BE2C (cell line): Measurements from ENCODE around the gene GPHA2. TPM values are rescaled to one million over a fixed set of nuclear protein-coding genes. Genes with fewer than 3 reads are reported as not detected.
"Not testable (repeated sequence)": the region's sequence is repeated elsewhere in the genome, so short reads cannot be mapped to it uniquely, and the experiment has no call there.

Experiments
- DNase-seq: peaks from one replicate; pipeline ENCODE4 v3.0.0-alpha.2; 2020
- H3K27me3 ChIP-seq: fragments of 250-450 bp; sonication (Bioruptor Pico); 2 replicates; pipeline ENCODE4 v1.5.1; 2020; ENCODE audit warnings: mild to moderate bottlenecking
- H3K36me3 ChIP-seq: fragments of 250-450 bp; sonication (Bioruptor Pico); 2 replicates; pipeline ENCODE4 v1.5.1; 2020; ENCODE audit warnings: mild to moderate bottlenecking
- H3K4me1 ChIP-seq: fragments of 250-450 bp; sonication (Bioruptor Pico); 2 replicates; pipeline ENCODE4 v1.5.1; 2020
- H3K4me3 ChIP-seq: 2 replicates; pipeline ENCODE4 v1.5.1; 2011; ENCODE audit warnings: low read depth, low read length
- H3K9me3 ChIP-seq: fragments of 250-450 bp; sonication (Bioruptor Pico); 2 replicates; pipeline ENCODE4 v1.5.1; 2020
- polyA plus RNA-seq: library from polyadenylated mRNA; unstranded; fragments of >200 nt; gene quantifications from one replicate; pipeline ENCODE4 v1.2.1, GENCODE V29; 2012; ENCODE audit warnings: low read depth, missing spikeins; ENCODE audit not compliant: insufficient read length, insufficient read depth
- TF ChIP-seq, protein P1 (sequence below): IDR thresholded peaks from 2 replicates; pipeline ENCODE4 v1.5.1; 2012; ENCODE audit warnings: mild to moderate bottlenecking, low read depth, low read length

Gene GPHA2, protein sequence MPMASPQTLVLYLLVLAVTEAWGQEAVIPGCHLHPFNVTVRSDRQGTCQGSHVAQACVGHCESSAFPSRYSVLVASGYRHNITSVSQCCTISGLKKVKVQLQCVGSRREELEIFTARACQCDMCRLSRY
- not detected for polyA plus RNA-seq

DNA sequence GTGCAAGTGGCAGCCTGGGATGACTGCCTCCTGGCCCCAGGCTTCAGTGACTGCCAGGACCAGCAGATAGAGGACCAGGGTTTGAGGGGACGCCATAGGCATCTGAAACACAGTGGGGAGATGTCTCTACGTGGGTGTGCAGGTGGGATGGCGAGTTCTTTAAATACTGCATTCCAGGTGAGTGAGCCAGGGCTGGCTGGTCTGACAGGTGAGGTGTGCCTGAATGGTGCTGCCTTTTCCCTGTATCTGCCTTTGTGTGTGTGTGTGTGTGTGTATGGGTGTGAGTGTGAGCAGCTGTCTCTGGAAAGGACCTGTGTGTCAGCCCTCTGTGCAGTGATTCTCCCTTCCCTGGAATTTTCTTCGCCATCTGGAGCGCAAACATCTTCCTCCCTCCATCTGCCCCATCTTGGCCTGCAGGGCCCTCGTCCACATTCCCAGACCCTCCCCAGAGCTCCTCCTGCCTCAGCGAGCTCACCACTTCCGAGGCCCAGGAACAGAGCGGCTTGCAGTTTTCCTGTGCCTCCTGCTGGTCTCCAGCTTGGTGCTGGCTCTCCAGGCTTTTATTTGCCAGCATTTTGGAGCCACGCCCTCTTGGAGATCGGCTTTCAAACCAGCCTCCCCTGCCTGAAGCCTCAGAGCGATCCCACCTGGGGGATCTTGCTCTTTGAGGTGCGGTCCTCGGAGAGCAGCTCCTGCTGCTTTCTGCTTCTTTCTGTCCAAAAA is at the start of gene GPHA2:
Gene GPHA2, minus strand, starts transcription at position 535 of the 723 bp plus-strand sequence. Its CDS starts 433 bp downstream, at position 102.
- no peak for DNase-seq
- no peaks in the 10 kb centered on the region for H3K9me3 ChIP-seq
- H3K4me1 ChIP-seq: no peaks in the 10 kb centered on the region
- TF ChIP-seq, protein P1, sequence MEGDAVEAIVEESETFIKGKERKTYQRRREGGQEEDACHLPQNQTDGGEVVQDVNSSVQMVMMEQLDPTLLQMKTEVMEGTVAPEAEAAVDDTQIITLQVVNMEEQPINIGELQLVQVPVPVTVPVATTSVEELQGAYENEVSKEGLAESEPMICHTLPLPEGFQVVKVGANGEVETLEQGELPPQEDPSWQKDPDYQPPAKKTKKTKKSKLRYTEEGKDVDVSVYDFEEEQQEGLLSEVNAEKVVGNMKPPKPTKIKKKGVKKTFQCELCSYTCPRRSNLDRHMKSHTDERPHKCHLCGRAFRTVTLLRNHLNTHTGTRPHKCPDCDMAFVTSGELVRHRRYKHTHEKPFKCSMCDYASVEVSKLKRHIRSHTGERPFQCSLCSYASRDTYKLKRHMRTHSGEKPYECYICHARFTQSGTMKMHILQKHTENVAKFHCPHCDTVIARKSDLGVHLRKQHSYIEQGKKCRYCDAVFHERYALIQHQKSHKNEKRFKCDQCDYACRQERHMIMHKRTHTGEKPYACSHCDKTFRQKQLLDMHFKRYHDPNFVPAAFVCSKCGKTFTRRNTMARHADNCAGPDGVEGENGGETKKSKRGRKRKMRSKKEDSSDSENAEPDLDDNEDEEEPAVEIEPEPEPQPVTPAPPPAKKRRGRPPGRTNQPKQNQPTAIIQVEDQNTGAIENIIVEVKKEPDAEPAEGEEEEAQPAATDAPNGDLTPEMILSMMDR: no peak
- H3K36me3 ChIP-seq: no peaks in the 10 kb centered on the region
- H3K4me3 ChIP-seq: no peak within 1 kb of the TSS
- H3K27me3 ChIP-seq: no peaks in the 10 kb centered on the region

DNA sequence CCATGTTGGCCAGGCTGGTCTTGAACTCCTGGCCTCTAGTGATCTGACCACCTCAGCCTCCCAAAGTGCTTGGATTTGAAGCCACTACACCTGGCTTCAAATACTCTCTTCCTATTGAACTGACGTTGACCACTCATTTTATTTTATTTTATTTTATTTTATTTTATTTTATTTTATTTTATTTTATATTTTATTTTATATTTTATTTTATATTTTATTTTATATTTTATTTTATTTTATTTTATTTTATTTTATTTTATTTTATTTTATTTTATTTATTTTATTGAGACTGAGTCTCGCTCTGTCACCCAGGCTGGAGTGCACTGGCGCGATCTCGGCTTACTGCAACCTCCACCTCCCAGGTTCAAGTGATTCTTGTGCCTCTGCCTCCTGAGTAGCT is 47.6 kb upstream of the GPHA2 start:
- H3K4me1 ChIP-seq, H3K4me3 ChIP-seq, DNase-seq, H3K36me3 ChIP-seq, H3K27me3 ChIP-seq, H3K9me3 ChIP-seq: not testable (repeated sequence)

DNA sequence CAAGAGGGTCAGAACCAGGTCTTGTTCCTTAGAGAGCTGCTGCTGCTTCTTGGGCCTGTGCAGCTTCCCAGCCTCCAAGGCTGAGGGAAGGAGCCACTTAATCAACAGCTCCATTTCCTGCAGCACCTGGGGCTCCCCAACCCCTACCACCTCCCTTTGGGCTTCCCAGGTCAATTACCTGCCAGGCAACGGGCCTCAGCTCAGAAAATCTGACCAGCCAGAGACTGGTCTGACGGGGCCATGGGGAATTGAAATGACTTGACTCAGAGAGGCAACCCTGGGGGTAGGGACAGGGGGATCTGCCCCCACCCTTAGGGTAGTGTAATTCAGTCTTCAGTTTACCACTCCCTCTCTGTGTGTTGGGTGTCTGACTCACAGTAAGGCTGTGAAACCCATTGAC is 41.0 kb upstream of the GPHA2 start:
- H3K4me3 ChIP-seq: no peak overlapping the region
- no peaks in the 10 kb centered on the region for H3K4me1 ChIP-seq
- DNase-seq: no peak
- H3K27me3 ChIP-seq: no peaks in the 10 kb centered on the region
- H3K9me3 ChIP-seq: no peaks in the 10 kb centered on the region
- TF ChIP-seq, protein P1: no peak
- no peaks in the 10 kb centered on the region for H3K36me3 ChIP-seq

DNA sequence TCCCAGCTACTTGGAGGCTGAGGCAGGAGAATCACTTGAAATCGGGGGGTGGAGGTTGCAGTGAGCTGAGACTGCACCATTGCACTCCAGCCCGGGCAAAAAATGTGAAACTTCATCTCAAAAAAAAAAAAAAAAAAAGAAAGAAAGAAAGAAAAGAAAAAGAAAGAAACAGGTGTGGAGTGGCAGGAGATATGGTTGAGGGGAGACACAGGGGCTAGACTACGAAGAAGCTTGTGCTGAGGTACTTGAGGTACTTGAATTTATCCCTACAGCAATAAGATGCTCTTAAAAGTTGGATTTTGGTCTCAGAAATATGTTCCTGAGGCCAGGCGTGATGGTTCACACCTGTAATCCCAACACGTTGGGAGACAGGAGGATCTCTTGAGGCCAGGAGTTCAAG is 38.4 kb upstream of the GPHA2 start:
- H3K36me3 ChIP-seq: no peaks in the 10 kb centered on the region
- no peak for DNase-seq
- H3K4me3 ChIP-seq: no peak overlapping the region
- no peaks in the 10 kb centered on the region for H3K4me1 ChIP-seq
- no peaks in the 10 kb centered on the region for H3K27me3 ChIP-seq
- TF ChIP-seq, protein P1: no peak
- no peaks in the 10 kb centered on the region for H3K9me3 ChIP-seq

DNA sequence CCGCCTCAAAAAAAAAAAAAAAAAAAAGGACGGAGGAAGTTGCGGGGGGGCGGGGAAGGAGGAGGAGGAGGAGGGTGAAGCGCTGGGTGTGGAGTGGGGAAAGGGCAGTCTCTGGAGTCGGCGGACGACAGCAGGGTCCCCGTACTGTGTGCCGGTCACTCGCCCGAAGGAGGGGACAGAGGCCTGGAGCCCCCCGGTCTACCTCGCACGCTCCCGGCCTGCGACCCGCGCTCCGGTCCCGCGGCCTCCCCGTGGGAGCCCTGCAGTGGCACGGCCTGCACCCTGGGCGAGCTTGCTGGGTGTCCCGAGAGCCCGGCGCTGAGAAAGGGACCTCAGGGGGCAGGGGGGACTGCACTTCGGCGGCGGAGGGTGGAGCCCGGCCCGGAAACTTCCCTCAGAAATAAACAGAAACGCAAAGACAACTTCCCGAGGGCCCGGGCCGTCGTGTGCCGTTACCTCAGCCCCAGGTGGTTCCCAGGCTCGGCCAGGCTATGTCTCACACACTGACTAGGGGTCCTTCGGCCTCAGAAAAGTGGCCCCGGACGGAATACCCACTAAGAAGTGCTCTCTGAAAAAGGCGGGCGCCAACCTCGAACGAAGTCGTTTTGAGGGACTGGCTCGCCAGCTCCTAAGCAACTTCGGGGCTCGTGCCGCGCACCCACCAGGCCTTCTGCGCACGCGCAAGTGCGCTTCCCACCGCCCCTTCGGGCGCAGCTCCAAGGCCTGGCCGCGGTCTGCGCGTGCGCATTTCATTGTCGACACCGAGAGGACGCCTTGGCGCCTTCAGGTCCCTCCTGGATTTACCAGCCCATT is 35.9 kb upstream of the GPHA2 start, which contains the start of gene MAJIN:
Gene MAJIN, minus strand, starts transcription at position 688 of the 813 bp plus-strand sequence. CDS start 12,703 bp downstream, outside the sequence.
- Histone ChIP-seq H3K9me3 (no peaks in the 10 kb centered on the region), H3K4me3 (no peak within 1 kb of the TSS), H3K36me3 (no peaks in the 10 kb centered on the region), H3K27me3 (no peaks in the 10 kb centered on the region), H3K4me1 (no peaks in the 10 kb centered on the region)
- TF ChIP-seq, protein P1: no peak
- no peak for DNase-seq

DNA sequence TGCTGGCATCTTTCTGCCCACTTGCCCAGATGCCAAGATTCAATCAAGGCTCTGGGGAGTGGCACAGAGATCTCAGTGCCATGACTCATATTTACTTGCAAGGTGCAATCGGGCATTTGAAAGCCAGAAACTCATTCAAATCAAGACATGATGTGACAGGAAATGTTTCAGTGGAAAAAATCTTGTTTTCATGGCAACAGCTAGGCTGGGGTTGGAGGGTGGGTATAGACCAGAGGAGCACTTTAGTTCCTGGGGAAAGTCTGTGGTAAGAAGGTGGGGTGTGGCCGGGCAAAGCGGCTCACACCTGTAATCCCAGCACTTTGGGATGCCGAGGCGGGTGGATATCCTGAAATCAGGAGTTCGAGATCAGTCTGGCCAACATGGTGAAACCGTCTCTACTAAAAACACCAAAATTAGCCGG is 35.0 kb upstream of the GPHA2 start:
- H3K4me3 ChIP-seq: no peak overlapping the region
- H3K4me1 ChIP-seq: no peaks in the 10 kb centered on the region
- TF ChIP-seq, protein P1: no peak
- DNase-seq: no peak
- no peaks in the 10 kb centered on the region for H3K27me3 ChIP-seq
- no peaks in the 10 kb centered on the region for H3K9me3 ChIP-seq
- H3K36me3 ChIP-seq: no peaks in the 10 kb centered on the region
